Memory B cell (primary cell): ENCODE results near the gene CAMK2N2.

Experiments
- ATAC-seq: fragments of 150-1000 bp; cut with Tn5 transposase; 2 replicates; pipeline ENCODE4 v1.10.0; 2021; ENCODE audit warnings: low read depth, mild to moderate bottlenecking, moderate library complexity
- DNase-seq, 2 donors: peaks; one replicate each; pipeline ENCODE4 v3.0.0; 2022; ENCODE audit warnings: low spot score in 2 of 2
- H3K27ac Mint-ChIP-seq: one replicate; pipeline ENCODE4 v1.8.0; 2022; ENCODE audit warnings: mild to moderate bottlenecking, moderate library complexity, mixed read lengths
- H3K27me3 Mint-ChIP-seq: one replicate; pipeline ENCODE4 v1.8.0; 2022; ENCODE audit warnings: mixed read lengths
- H3K36me3 Mint-ChIP-seq: one replicate; pipeline ENCODE4 v1.8.0; 2022; ENCODE audit warnings: mild to moderate bottlenecking, mixed read lengths
- H3K4me1 Mint-ChIP-seq: one replicate; pipeline ENCODE4 v1.8.0; 2022; ENCODE audit warnings: mixed read lengths
- H3K4me3 Mint-ChIP-seq: one replicate; pipeline ENCODE4 v1.8.0; 2022; ENCODE audit warnings: mild to moderate bottlenecking, moderate library complexity, mixed read lengths
- H3K9me3 Mint-ChIP-seq: one replicate; pipeline ENCODE4 v1.8.0; 2022; ENCODE audit warnings: mixed read lengths

CAMK2N2 gene

GRCh38 chr3:184230081-184230602 is 31.2 kb downstream of the CAMK2N2 start:
- H3K27ac Mint-ChIP-seq, result no peak overlapping the region
- DNase-seq (peak in 1 of 2 donors; percentile 30), ATAC-seq (no peak)
- H3K27me3 Mint-ChIP-seq, result peaks cover 31% of the 10 kb centered on the region
- no peaks in the 10 kb centered on the region for H3K9me3 Mint-ChIP-seq
- H3K36me3 Mint-ChIP-seq, result no peaks in the 10 kb centered on the region
- H3K4me3 Mint-ChIP-seq, result peak overlapping the region; percentile 32
- H3K4me1 Mint-ChIP-seq, result peaks cover 11% of the 10 kb centered on the region

DNA sequence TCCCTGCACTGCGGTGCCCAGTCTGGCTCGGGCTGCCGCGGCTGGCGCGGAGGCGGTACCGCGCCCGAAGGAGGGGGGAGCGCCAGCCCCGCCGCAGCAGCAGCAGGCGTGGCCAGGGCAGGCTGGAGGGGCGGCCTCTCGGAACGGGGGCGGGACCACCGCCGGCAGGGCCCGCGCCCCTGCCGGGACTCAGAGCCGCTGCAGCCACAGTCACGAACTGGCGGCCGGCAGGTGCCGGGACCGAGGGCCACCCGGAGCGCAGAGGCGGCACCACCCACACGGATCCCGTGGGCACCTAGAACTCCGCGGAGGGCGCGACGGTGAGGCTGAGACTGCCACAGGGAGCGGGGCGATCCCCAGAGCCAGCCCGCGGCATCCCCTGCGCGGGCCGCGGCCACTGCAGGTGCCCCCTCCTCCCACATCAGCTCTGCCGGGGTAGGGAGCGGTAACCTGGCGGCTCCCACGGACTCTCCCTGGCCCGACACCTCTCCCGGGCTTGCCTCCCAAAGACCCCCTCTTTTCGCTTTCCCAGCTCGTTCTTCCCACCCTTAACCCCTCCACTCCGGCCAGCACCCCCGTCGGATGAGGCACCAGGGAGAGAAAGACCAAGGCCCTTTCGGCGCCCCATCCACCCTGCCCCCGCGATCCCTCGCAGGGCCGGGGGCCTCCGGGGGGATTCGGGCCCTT is 31.8 kb downstream of the CAMK2N2 start, which contains the start of gene VWA5B2:
VWA5B2 (plus strand) TSS at position 192 of the 687 bp plus-strand sequence. CDS start 944 bp downstream, outside the sequence.
- Mint-ChIP-seq H3K27me3 (peaks cover 32% of the 10 kb centered on the region), H3K36me3 (no peaks in the 10 kb centered on the region)
- peak; percentile 79 to 81 for DNase-seq

GRCh38 chr3:184228376-184229137 is 32.8 kb downstream of the CAMK2N2 start:
- H3K27ac Mint-ChIP-seq, result no peak overlapping the region

More for the DNA sequence above, 31.8 kb downstream of the CAMK2N2 start, which contains the start of gene VWA5B2:
- Mint-ChIP-seq H3K27ac (no peak within 1 kb of the TSS), H3K4me1 (peaks cover 11% of the 10 kb centered on the region), H3K4me3 (peak within 1 kb of the TSS; percentile 77), H3K9me3 (no peaks in the 10 kb centered on the region)
- ATAC-seq, result peak; percentile 96

GRCh38 chr3:184227481-184227935 is 33.8 kb downstream of the CAMK2N2 start:
- Mint-ChIP-seq H3K4me3 (no peak overlapping the region), H3K27me3 (peaks cover 31% of the 10 kb centered on the region), H3K4me1 (peaks cover 11% of the 10 kb centered on the region), H3K9me3 (no peaks in the 10 kb centered on the region), H3K27ac (no peak overlapping the region), H3K36me3 (no peaks in the 10 kb centered on the region)
- peak; percentile 48 to 58 for DNase-seq
- ATAC-seq, result peak; percentile 11

More at GRCh38 chr3:184228376-184229137, 32.8 kb downstream of the CAMK2N2 start:
- H3K36me3 Mint-ChIP-seq, result no peaks in the 10 kb centered on the region
- peaks cover 11% of the 10 kb centered on the region for H3K4me1 Mint-ChIP-seq
- ATAC-seq, result no peak
- peak overlapping the region; percentile 77 for H3K4me3 Mint-ChIP-seq
- no peak for DNase-seq
- no peaks in the 10 kb centered on the region for H3K9me3 Mint-ChIP-seq
- H3K27me3 Mint-ChIP-seq, result peaks cover 35% of the 10 kb centered on the region

- H3K4me1 Mint-ChIP-seq, result peaks cover 5% of the 10 kb centered on the region
- no peaks in the 10 kb centered on the region for H3K36me3 Mint-ChIP-seq
- peaks cover 22% of the 10 kb centered on the region for H3K27me3 Mint-ChIP-seq
- H3K9me3 Mint-ChIP-seq, result no peaks in the 10 kb centered on the region
- no peak overlapping the region for H3K27ac Mint-ChIP-seq
- ATAC-seq (no peak), DNase-seq (no peak)
- H3K4me3 Mint-ChIP-seq, result no peak overlapping the region
Measured at GRCh38 chr3:184223946-184224345, 37.4 kb downstream of the CAMK2N2 start.

- Mint-ChIP-seq H3K27me3 (peaks cover 17% of the 10 kb centered on the region), H3K27ac (no peak overlapping the region), H3K36me3 (no peaks in the 10 kb centered on the region), H3K4me3 (no peak overlapping the region), H3K9me3 (no peaks in the 10 kb centered on the region), H3K4me1 (peaks cover under 1% of the 10 kb centered on the region)
- ATAC-seq, result no peak
- no peak for DNase-seq
Measured at GRCh38 chr3:184222521-184222920, 38.8 kb downstream of the CAMK2N2 start.

- H3K36me3 Mint-ChIP-seq, result no peaks in the 10 kb centered on the region
- DNase-seq (no peak), ATAC-seq (no peak)
- no peaks in the 10 kb centered on the region for H3K4me1 Mint-ChIP-seq
- no peaks in the 10 kb centered on the region for H3K9me3 Mint-ChIP-seq
- H3K27ac Mint-ChIP-seq, result no peak overlapping the region
- H3K27me3 Mint-ChIP-seq, result peaks cover 14% of the 10 kb centered on the region
- no peak overlapping the region for H3K4me3 Mint-ChIP-seq
Measured at GRCh38 chr3:184218814-184219213, 42.5 kb downstream of the CAMK2N2 start.

- no peak overlapping the region for H3K4me3 Mint-ChIP-seq
- DNase-seq, result no peak
- no peak for ATAC-seq
- no peaks in the 10 kb centered on the region for H3K9me3 Mint-ChIP-seq
- H3K36me3 Mint-ChIP-seq, result no peaks in the 10 kb centered on the region
- H3K27ac Mint-ChIP-seq, result no peak overlapping the region
- peaks cover 12% of the 10 kb centered on the region for H3K27me3 Mint-ChIP-seq
- H3K4me1 Mint-ChIP-seq, result no peaks in the 10 kb centered on the region
Measured at GRCh38 chr3:184211718-184212117, 49.6 kb downstream of the CAMK2N2 start.

GRCh38 chr3:184211297-184211696 is 50.1 kb downstream of the CAMK2N2 start:
- DNase-seq (no peak), ATAC-seq (no peak)
- Mint-ChIP-seq H3K4me3 (no peak overlapping the region), H3K4me1 (no peaks in the 10 kb centered on the region), H3K36me3 (no peaks in the 10 kb centered on the region), H3K27me3 (peaks cover 15% of the 10 kb centered on the region), H3K9me3 (no peaks in the 10 kb centered on the region), H3K27ac (no peak overlapping the region)
